ENCODE measurements around the gene SSBP2.

GRCh38 chr5:81427566-81427965 lies 323.3 kb downstream of the SSBP2 start:
- no peak for TF ChIP-seq CEBPB (IDR thresholded peaks at IDR 0.05; ENCODE audit: low read depth)
- no peak for TF ChIP-seq POLR2A (IDR thresholded peaks at IDR 0.05; ENCODE audit: borderline replicate concordance, extremely low read depth, insufficient read depth, insufficient read length)
- TF ChIP-seq CTCF (IDR thresholded peaks at IDR 0.05 in 2 of 3, conservative IDR thresholded peaks at IDR 0.05 in 1 of 3; ENCODE audit: borderline replicate concordance in 1 of 3, insufficient read depth in 1 of 3, low read depth in 2 of 3, low read length in 2 of 3), result no peak
- TF ChIP-seq RAD21 (IDR thresholded peaks at IDR 0.05; ENCODE audit: low read depth), result no peak
- no peak for TF ChIP-seq EZH2 (IDR thresholded peaks at IDR 0.05)
- no peak for TF ChIP-seq ZNF274 (IDR thresholded peaks at IDR 0.05; ENCODE audit: low read depth, low read length)
- TF ChIP-seq YY1 (IDR thresholded peaks at IDR 0.05; ENCODE audit: extremely low read depth, insufficient replicate concordance, low read depth, low read length), result no peak
- no peak for TF ChIP-seq POLR2AphosphoS5 (IDR thresholded peaks at IDR 0.05; ENCODE audit: low read depth, low read length)
- no peak for TF ChIP-seq REST (IDR thresholded peaks at IDR 0.05; ENCODE audit: low read depth)
- no peak for TF ChIP-seq ELF1 (IDR thresholded peaks at IDR 0.05; ENCODE audit: borderline replicate concordance, low read depth)
- TF ChIP-seq ZFX (IDR thresholded peaks at IDR 0.05), result no peak
- no peak for TF ChIP-seq EZH2phosphoT487 (IDR thresholded peaks at IDR 0.05; ENCODE audit: borderline replicate concordance)
- no peak for TF ChIP-seq SP1 (IDR thresholded peaks at IDR 0.05; ENCODE audit: low read depth)
- no peak for TF ChIP-seq SRF (IDR thresholded peaks at IDR 0.05; ENCODE audit: low read depth)

Measured in HCT116 (cell line).